Sigmoid colon (tissue), 4 donors: ENCODE data around the gene SPTBN1.

Experiments
- EP300 ChIP-seq, 4 donors: sonication (generic); formaldehyde crosslinking; IDR thresholded peaks; one replicate each; pipeline ENCODE4 v1.6.1; 2017; ENCODE audit warnings: antibody characterized with exemption in 4 of 4
- POLR2A ChIP-seq, 2 donors: fragments of 450-650 bp; IDR thresholded peaks; one replicate each; pipeline ENCODE4 v1.6.1; 2016; ENCODE audit warnings: antibody characterized with exemption in 2 of 2, mild to moderate bottlenecking in 2 of 2, moderate library complexity in 2 of 2
- TF ChIP-seq, protein P1 (sequence below), 4 experiments: fragments of 450-650 bp in 3 of 4; fragments of 200-600 bp in 1 of 4; IDR thresholded peaks; one replicate each; pipeline ENCODE4 v1.5.1; 2016 to 2019; ENCODE audit warnings: antibody characterized with exemption in 4 of 4, mild to moderate bottlenecking in 3 of 4, moderate library complexity in 2 of 4

GRCh38 chr2:54609647-54610046, 153.5 kb downstream of the SPTBN1 start:
- TF ChIP-seq, protein P1, sequence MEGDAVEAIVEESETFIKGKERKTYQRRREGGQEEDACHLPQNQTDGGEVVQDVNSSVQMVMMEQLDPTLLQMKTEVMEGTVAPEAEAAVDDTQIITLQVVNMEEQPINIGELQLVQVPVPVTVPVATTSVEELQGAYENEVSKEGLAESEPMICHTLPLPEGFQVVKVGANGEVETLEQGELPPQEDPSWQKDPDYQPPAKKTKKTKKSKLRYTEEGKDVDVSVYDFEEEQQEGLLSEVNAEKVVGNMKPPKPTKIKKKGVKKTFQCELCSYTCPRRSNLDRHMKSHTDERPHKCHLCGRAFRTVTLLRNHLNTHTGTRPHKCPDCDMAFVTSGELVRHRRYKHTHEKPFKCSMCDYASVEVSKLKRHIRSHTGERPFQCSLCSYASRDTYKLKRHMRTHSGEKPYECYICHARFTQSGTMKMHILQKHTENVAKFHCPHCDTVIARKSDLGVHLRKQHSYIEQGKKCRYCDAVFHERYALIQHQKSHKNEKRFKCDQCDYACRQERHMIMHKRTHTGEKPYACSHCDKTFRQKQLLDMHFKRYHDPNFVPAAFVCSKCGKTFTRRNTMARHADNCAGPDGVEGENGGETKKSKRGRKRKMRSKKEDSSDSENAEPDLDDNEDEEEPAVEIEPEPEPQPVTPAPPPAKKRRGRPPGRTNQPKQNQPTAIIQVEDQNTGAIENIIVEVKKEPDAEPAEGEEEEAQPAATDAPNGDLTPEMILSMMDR (IDR thresholded peaks at IDR 0.05): no peak
- TF ChIP-seq EP300 (IDR thresholded peaks at IDR 0.05): no peak
- no peak for TF ChIP-seq POLR2A (IDR thresholded peaks at IDR 0.05)
